IMR-90 (cell line): ENCODE data around the gene TTLL9. TPM values are rescaled to one million over a fixed set of nuclear protein-coding genes. Genes with fewer than 3 reads are reported as not detected.

ENCODE experiments used
- ATAC-seq: fragments of 200-7000 bp; cut with Tn5 transposase; 2 replicates; pipeline ENCODE4 v1.9.1; 2020; ENCODE audit warnings: low read depth, mild to moderate bottlenecking, moderate library complexity
- BruUV-seq: library from RNA; stranded (reverse); fragments of 400-500 nt; replicated peaks from 2 replicates; lab custom pipeline; 2021; lab: Mats Ljungman, UMichigan
- CTCF ChIA-PET: fragments of 300-600 bp; formaldehyde crosslinking; extraction: SDS; loops from one replicate; lab custom pipeline; 2021; ENCODE audit warnings: antibody characterized with exemption; lab: Yijun Ruan, JAX
- POLR2A ChIA-PET: fragments of 300-600 bp; sonication (Branson Sonifier 250); formaldehyde crosslinking; loops from one replicate; lab custom pipeline; 2022; ENCODE audit warnings: antibody characterized with exemption; ENCODE audit not compliant: unreplicated experiment; lab: Charles Lee
- DNase-seq: peaks from one replicate; pipeline ENCODE4 v3.0.0; 2013
- H2AFZ ChIP-seq: replicated peaks from 2 replicates; pipeline ENCODE3; 2013; ENCODE audit warnings: low read length, mild to moderate bottlenecking; ENCODE audit not compliant: poor library complexity
- H2AK5ac ChIP-seq: 2 replicates; pipeline ENCODE4 v1.6.1; 2013; ENCODE audit warnings: low read depth, low read length, inconsistent platforms
- H2AK9ac ChIP-seq: replicated peaks from 2 replicates; pipeline ENCODE3; 2013; ENCODE audit warnings: mild to moderate bottlenecking, low read depth, low read length, moderate library complexity; ENCODE audit not compliant: poor library complexity
- H2BK120ac ChIP-seq: 2 replicates; pipeline ENCODE4 v1.6.1; 2013; ENCODE audit warnings: low read depth, low read length, inconsistent platforms
- H2BK15ac ChIP-seq: 3 replicates; pipeline ENCODE4 v1.6.1; 2013; ENCODE audit warnings: low read depth, low read length, inconsistent platforms
- H2BK20ac ChIP-seq: 2 replicates; pipeline ENCODE4 v1.6.1; 2013; ENCODE audit warnings: low read depth, mild to moderate bottlenecking, inconsistent platforms, low read length, moderate library complexity
- H2BK5ac ChIP-seq: 2 replicates; pipeline ENCODE4 v1.6.1; 2013; ENCODE audit warnings: mild to moderate bottlenecking, low read depth, low read length, inconsistent platforms; ENCODE audit not compliant: poor library complexity, severe bottlenecking
- H3K14ac ChIP-seq: replicated peaks from 2 replicates; pipeline ENCODE4 v1.6.1; 2013; ENCODE audit warnings: low read depth, low read length, inconsistent platforms
- H3K18ac ChIP-seq: 2 replicates; pipeline ENCODE4 v1.6.1; 2013; ENCODE audit warnings: low read depth, low read length, control low read depth
- H3K23ac ChIP-seq: 2 replicates; pipeline ENCODE4 v1.6.1; 2013; ENCODE audit warnings: low read depth, low read length, inconsistent platforms
- H3K27ac ChIP-seq: 2 replicates; pipeline ENCODE4 v1.5.1; 2013; ENCODE audit warnings: mild to moderate bottlenecking, control low read depth, low read length; ENCODE audit not compliant: insufficient read depth
- H3K27me3 ChIP-seq: 2 replicates; pipeline ENCODE4 v1.6.1; 2013; ENCODE audit warnings: low read length; ENCODE audit not compliant: control insufficient read depth, insufficient read depth
- H3K36me3 ChIP-seq: 2 replicates; pipeline ENCODE4 v1.6.1; 2013; ENCODE audit warnings: low read length, mixed read lengths; ENCODE audit not compliant: control insufficient read depth, insufficient read depth
- H3K4ac ChIP-seq: 2 replicates; pipeline ENCODE4 v1.6.1; 2013; ENCODE audit warnings: low read depth, low read length, inconsistent platforms
- H3K4me1 ChIP-seq: 2 replicates; pipeline ENCODE4 v1.6.1; 2013; ENCODE audit warnings: low read length, mixed read lengths; ENCODE audit not compliant: control insufficient read depth, insufficient read depth
- H3K4me2 ChIP-seq: 2 replicates; pipeline ENCODE4 v1.6.1; 2013; ENCODE audit warnings: low read depth, mild to moderate bottlenecking, control low read depth, low read length, moderate library complexity
- H3K4me3 ChIP-seq: 2 replicates; pipeline ENCODE4 v1.5.1; 2013; ENCODE audit warnings: low read depth, mild to moderate bottlenecking, control low read depth, low read length, moderate library complexity; ENCODE audit not compliant: insufficient read depth
- H3K56ac ChIP-seq: 2 replicates; pipeline ENCODE4 v1.6.1; 2013; ENCODE audit warnings: low read length, inconsistent platforms; ENCODE audit not compliant: insufficient read depth; ENCODE audit errors: extremely low read depth
- H3K79me1 ChIP-seq, 2 experiments: 2 replicates each; pipeline ENCODE4 v1.6.1; 2013; ENCODE audit warnings: low read length in 2 of 2, inconsistent platforms in 1 of 2, low read depth in 1 of 2
- H3K9ac ChIP-seq: 2 replicates; pipeline ENCODE4 v1.6.1; 2013; ENCODE audit warnings: low read depth, low read length, control low read depth
- H3K9me1 ChIP-seq: 2 replicates; pipeline ENCODE4 v1.6.1; 2013; ENCODE audit warnings: low read length, inconsistent platforms; ENCODE audit not compliant: insufficient read depth
- H3K9me3 ChIP-seq: 2 replicates; pipeline ENCODE4 v1.6.1; 2013; ENCODE audit warnings: low read length; ENCODE audit not compliant: control insufficient read depth, insufficient read depth
- H4K20me1 ChIP-seq: 2 replicates; pipeline ENCODE4 v1.6.1; 2013; ENCODE audit warnings: low read length, inconsistent platforms; ENCODE audit not compliant: insufficient read depth
- H4K5ac ChIP-seq: 2 replicates; pipeline ENCODE4 v1.6.1; 2013; ENCODE audit warnings: mild to moderate bottlenecking, low read depth, low read length, control low read depth
- H4K8ac ChIP-seq, 2 experiments: 2 replicates each; pipeline ENCODE4 v1.6.1; 2013; ENCODE audit warnings: low read depth in 2 of 2, low read length in 2 of 2, control low read depth in 1 of 2, inconsistent platforms in 1 of 2
- H4K91ac ChIP-seq: 2 replicates; pipeline ENCODE4 v1.6.1; 2013; ENCODE audit warnings: low read depth, low read length, inconsistent platforms; ENCODE audit not compliant: insufficient read depth
- FOS ChIP-seq: fragments of 150-350 bp; IDR thresholded peaks from 2 replicates; pipeline ENCODE4 v1.6.1; 2016; ENCODE audit warnings: low read depth, low read length
- MAFK ChIP-seq: IDR thresholded peaks from 2 replicates; pipeline ENCODE4 v1.6.1; 2012; ENCODE audit warnings: low read depth, low read length, improper control_type of control experiment
- MXI1 ChIP-seq: IDR thresholded peaks from 2 replicates; pipeline ENCODE4 v1.6.1; 2012; ENCODE audit warnings: low read depth, mild to moderate bottlenecking, low read length, moderate library complexity, borderline replicate concordance
- NFE2L2 ChIP-seq: fragments of 150-350 bp; IDR thresholded peaks from 2 replicates; pipeline ENCODE4 v1.6.1; 2016; ENCODE audit warnings: low read depth, mild to moderate bottlenecking, low read length
- RAD21 ChIP-seq: IDR thresholded peaks from 2 replicates; pipeline ENCODE4 v1.6.1; 2012; ENCODE audit warnings: low read length, improper control_type of control experiment
- RCOR1 ChIP-seq: IDR thresholded peaks from 2 replicates; pipeline ENCODE4 v1.6.1; 2012; ENCODE audit warnings: mild to moderate bottlenecking, low read length, improper control_type of control experiment; ENCODE audit not compliant: insufficient replicate concordance
- RFX5 ChIP-seq: IDR thresholded peaks from 2 replicates; pipeline ENCODE4 v1.8.0; 2012; ENCODE audit warnings: low read depth, mild to moderate bottlenecking, low read length, moderate library complexity
- WGBS, 2 experiments: methylation state at CpG; one replicate each; pipeline versions ENCODE4 v1.1.5 to v1.1.7; 2013; ENCODE audit warnings: missing lambda C conversion rate in 2 of 2; ENCODE audit not compliant: insufficient read length in 1 of 2; ENCODE audit errors: extremely low coverage in 2 of 2; 5-methylcytosine and 5-hydroxymethylcytosine counted together
- dilution Hi-C: fragments of 300-500 bp; cut with HindIII; formaldehyde crosslinking; loops from one replicate; pipeline ENCODE4 v1.14.3; 2018; ENCODE audit warnings: low sequenced_read_pairs; ENCODE audit not compliant: unreplicated experiment
- in situ Hi-C: fragments of 300-500 bp; cut with MboI; formaldehyde crosslinking; loops from 3 replicates; pipeline ENCODE4 v1.14.3; 2019; ENCODE audit warnings: low sequenced_read_pairs, inconsistent platforms, mixed read lengths
- intact Hi-C: fragments of 100-400 bp; cut with micrococcal nuclease; formaldehyde crosslinking; loops from 2 replicates; pipeline ENCODE4 v1.10.0; 2022
- polyA plus RNA-seq, 3 experiments: library from polyadenylated mRNA; depleted of rRNA; stranded (reverse); fragments of >200 nt; gene quantifications; 2 replicates each; pipeline ENCODE4 v1.2.3, GENCODE V29; 2012; ENCODE audit warnings: low replicate concordance in 1 of 3
- total RNA-seq: library from RNA; depleted of rRNA; stranded (reverse); fragments of >200 nt; gene quantifications from 2 replicates; pipeline ENCODE4 v1.2.3, GENCODE V29; 2012
- TF ChIP-seq, protein P1 (sequence below): conservative IDR thresholded peaks from 2 replicates; pipeline ENCODE4 v1.5.1; 2012; ENCODE audit warnings: mild to moderate bottlenecking, low read depth, low read length, improper control_type of control experiment
- TF ChIP-seq, protein P2 (sequence below): fragments of 150-350 bp; IDR thresholded peaks from 2 replicates; pipeline ENCODE4 v1.6.1; 2016; ENCODE audit warnings: low read depth, mild to moderate bottlenecking, low read length, moderate library complexity, borderline replicate concordance

TTLL9 gene
- total and polyA plus RNA-seq, 2 of the 4 experiments (the other 2 are of a cell fraction) = not detected

DNA sequence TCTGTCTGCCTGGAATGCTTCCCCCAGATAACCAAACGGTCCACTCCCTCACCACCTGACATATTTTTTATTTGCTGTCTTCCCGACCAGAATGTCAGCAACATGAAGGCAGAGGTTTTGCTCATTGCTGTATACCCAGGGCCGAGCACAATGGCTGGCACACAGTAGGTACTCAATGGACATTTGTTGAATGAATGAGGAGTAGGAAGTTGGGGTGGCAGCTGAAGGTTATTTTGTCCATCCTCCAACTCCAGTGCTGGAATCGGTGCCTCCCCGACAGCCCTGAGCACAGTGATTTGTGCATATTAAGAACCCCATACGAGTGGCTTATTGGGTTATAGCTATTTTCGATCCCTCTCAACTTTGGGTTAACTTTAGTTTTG, 10.4 kb upstream of the TTLL9 start:
- ATAC-seq (no peak), DNase-seq (no peak)

More for the DNA sequence above, 10.4 kb upstream of the TTLL9 start:
- no peak overlapping the region for H4K8ac ChIP-seq
- H2AFZ ChIP-seq = no peak overlapping the region
- H2BK5ac ChIP-seq = no peak overlapping the region
- no TSS peak for BruUV-seq
- no peak overlapping the region for H2BK120ac ChIP-seq
- no peak overlapping the region for H2BK15ac ChIP-seq
- TF ChIP-seq, protein P1, sequence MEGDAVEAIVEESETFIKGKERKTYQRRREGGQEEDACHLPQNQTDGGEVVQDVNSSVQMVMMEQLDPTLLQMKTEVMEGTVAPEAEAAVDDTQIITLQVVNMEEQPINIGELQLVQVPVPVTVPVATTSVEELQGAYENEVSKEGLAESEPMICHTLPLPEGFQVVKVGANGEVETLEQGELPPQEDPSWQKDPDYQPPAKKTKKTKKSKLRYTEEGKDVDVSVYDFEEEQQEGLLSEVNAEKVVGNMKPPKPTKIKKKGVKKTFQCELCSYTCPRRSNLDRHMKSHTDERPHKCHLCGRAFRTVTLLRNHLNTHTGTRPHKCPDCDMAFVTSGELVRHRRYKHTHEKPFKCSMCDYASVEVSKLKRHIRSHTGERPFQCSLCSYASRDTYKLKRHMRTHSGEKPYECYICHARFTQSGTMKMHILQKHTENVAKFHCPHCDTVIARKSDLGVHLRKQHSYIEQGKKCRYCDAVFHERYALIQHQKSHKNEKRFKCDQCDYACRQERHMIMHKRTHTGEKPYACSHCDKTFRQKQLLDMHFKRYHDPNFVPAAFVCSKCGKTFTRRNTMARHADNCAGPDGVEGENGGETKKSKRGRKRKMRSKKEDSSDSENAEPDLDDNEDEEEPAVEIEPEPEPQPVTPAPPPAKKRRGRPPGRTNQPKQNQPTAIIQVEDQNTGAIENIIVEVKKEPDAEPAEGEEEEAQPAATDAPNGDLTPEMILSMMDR = no peak
- TF ChIP-seq RAD21 = no peak
- TF ChIP-seq, protein P2, sequence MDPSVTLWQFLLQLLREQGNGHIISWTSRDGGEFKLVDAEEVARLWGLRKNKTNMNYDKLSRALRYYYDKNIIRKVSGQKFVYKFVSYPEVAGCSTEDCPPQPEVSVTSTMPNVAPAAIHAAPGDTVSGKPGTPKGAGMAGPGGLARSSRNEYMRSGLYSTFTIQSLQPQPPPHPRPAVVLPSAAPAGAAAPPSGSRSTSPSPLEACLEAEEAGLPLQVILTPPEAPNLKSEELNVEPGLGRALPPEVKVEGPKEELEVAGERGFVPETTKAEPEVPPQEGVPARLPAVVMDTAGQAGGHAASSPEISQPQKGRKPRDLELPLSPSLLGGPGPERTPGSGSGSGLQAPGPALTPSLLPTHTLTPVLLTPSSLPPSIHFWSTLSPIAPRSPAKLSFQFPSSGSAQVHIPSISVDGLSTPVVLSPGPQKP = no peak
- no peak for TF ChIP-seq RCOR1
- TF ChIP-seq FOS = no peak
- no peak for TF ChIP-seq MAFK
- TF ChIP-seq RFX5 = no peak
- TF ChIP-seq MXI1 = no peak
- no peak for TF ChIP-seq NFE2L2
- no peak overlapping the region for H3K27ac ChIP-seq
- no peak overlapping the region for H2AK9ac ChIP-seq
- WGBS, 2 experiments = 20% methylated on average over 1 of the region's 7 CpGs; no CpG with 5 or more reads in 1 of the 2 experiments
- no peaks in the 10 kb centered on the region for H3K9me3 ChIP-seq
- no peaks in the 10 kb centered on the region for H3K79me1 ChIP-seq
- H4K20me1 ChIP-seq = no peaks in the 10 kb centered on the region
- in situ Hi-C loops (loop anchor here (10.0 kb wide), 1 partner anchor 95 kb away; the partner anchor contains the start of gene PDRG1), dilution Hi-C loops (no loop called here), intact Hi-C loops (no loop called here)
- no peaks in the 10 kb centered on the region for H3K9me1 ChIP-seq
- no peak overlapping the region for H3K18ac ChIP-seq
- H3K9ac ChIP-seq = no peak overlapping the region
- no peak overlapping the region for H3K56ac ChIP-seq
- H2BK20ac ChIP-seq = no peak overlapping the region
- peaks cover 2% of the 10 kb centered on the region; the same call in 1 of the 2 replicates for H3K4me1 ChIP-seq
- CTCF ChIA-PET = interaction anchor here (0.9 kb wide), 2 partner anchors 9 to 171 kb away, joined by 3 read pairs; no protein-coding TSS in a partner anchor
- H3K4me2 ChIP-seq = no peak overlapping the region
- H4K91ac ChIP-seq = no peak overlapping the region
- POLR2A ChIA-PET = no interaction called here
- H4K5ac ChIP-seq = no peak overlapping the region
- H3K4ac ChIP-seq = no peak overlapping the region
- no peak overlapping the region for H3K4me3 ChIP-seq
- H3K36me3 ChIP-seq = no peaks in the 10 kb centered on the region
- H3K23ac ChIP-seq = no peak overlapping the region
- peaks cover 85% of the 10 kb centered on the region for H3K27me3 ChIP-seq
- H2AK5ac ChIP-seq = no peak overlapping the region
- no peak overlapping the region for H3K14ac ChIP-seq
